K562 (cell line): ENCODE measurements around the gene SLC35B4. TPM values are rescaled to one million over a fixed set of nuclear protein-coding genes. Genes with fewer than 3 reads are reported as not detected.

Experiments
- BRF2 ChIP-seq: IDR thresholded peaks from 3 replicates; pipeline ENCODE4 v1.6.1; 2011; ENCODE audit warnings: borderline replicate concordance, mild to moderate bottlenecking; ENCODE audit not compliant: insufficient read length, insufficient read depth
- CBX5 ChIP-seq: IDR thresholded peaks from 2 replicates; pipeline ENCODE4 v1.6.1; 2014; ENCODE audit warnings: low read depth, borderline replicate concordance
- CHCHD3 ChIP-seq: fragments of 250-450 bp; sonication (Bioruptor Pico); IDR thresholded peaks from 2 replicates; pipeline ENCODE4 v2.1.2; 2022; ENCODE audit warnings: mild to moderate bottlenecking
- HDAC3 ChIP-seq: fragments of 450-650 bp; IDR thresholded peaks from 2 replicates; pipeline ENCODE4 v1.6.1; 2018; ENCODE audit warnings: borderline replicate concordance, mild to moderate bottlenecking, moderate library complexity; ENCODE audit not compliant: partially characterized antibody
- KLF10 ChIP-seq: fragments of 250-450 bp; sonication (Bioruptor Pico); IDR thresholded peaks from 2 replicates; pipeline ENCODE4 v1.6.1; 2021; ENCODE audit warnings: matching md5 sums
- MCM7 ChIP-seq, 2 experiments: fragments of 450-650 bp; IDR thresholded peaks; 2 replicates each; pipeline ENCODE4 v1.6.1; 2016 to 2018
- MEF2A ChIP-seq: IDR thresholded peaks from 2 replicates; pipeline ENCODE4 v1.6.1; 2011; ENCODE audit warnings: low read depth, mild to moderate bottlenecking, low read length, moderate library complexity; ENCODE audit not compliant: control insufficient read depth
- MIER1 ChIP-seq: fragments of 450-650 bp; IDR thresholded peaks from 2 replicates; pipeline ENCODE4 v1.6.1; 2016; ENCODE audit warnings: antibody characterized with exemption, mild to moderate bottlenecking, low read depth
- MTA3 ChIP-seq: fragments of 450-650 bp; formaldehyde crosslinking; IDR thresholded peaks from 2 replicates; pipeline ENCODE4 v1.6.1; 2017; ENCODE audit warnings: mild to moderate bottlenecking, borderline replicate concordance
- MYNN ChIP-seq, 2 experiments: sonication (generic); formaldehyde crosslinking in 1 of 2; IDR thresholded peaks; 2 replicates each; pipeline versions ENCODE4 v1.5.0 to v1.6.1; 2016 to 2020; ENCODE audit warnings: antibody characterized with exemption in 1 of 2, missing genetic modification reagents in 1 of 2
- NFIC ChIP-seq: fragments of 450-650 bp; IDR thresholded peaks from 2 replicates; pipeline ENCODE4 v1.6.1; 2017; ENCODE audit warnings: mild to moderate bottlenecking, inconsistent platforms
- NFIX ChIP-seq: fragments of 250-450 bp; sonication (Bioruptor Pico); IDR thresholded peaks from 2 replicates; pipeline ENCODE4 v1.4.0; 2020; ENCODE audit warnings: low read depth, mild to moderate bottlenecking, moderate library complexity
- POLR2A ChIP-seq: fragments of 450-650 bp; conservative IDR thresholded peaks from 2 replicates; pipeline ENCODE4 v1.6.1; 2016
- POLR2AphosphoS5 ChIP-seq: IDR thresholded peaks from 2 replicates; pipeline ENCODE4 v1.6.1; 2011; ENCODE audit warnings: mild to moderate bottlenecking, low read depth, low read length, moderate library complexity; ENCODE audit not compliant: control insufficient read depth, insufficient read depth
- SMAD3 ChIP-seq: fragments of 450-650 bp; formaldehyde crosslinking; conservative IDR thresholded peaks from 2 replicates; pipeline ENCODE4 v1.4.0; 2020; ENCODE audit warnings: mild to moderate bottlenecking
- SP2 ChIP-seq: IDR thresholded peaks from 2 replicates; pipeline ENCODE4 v1.6.1; 2011; ENCODE audit warnings: mild to moderate bottlenecking, low read depth, low read length, moderate library complexity; ENCODE audit not compliant: poor library complexity, severe bottlenecking; ENCODE audit errors: extremely low read depth
- TCF3 ChIP-seq: sonication (generic); formaldehyde crosslinking; IDR thresholded peaks from 2 replicates; pipeline ENCODE4 v1.4.0; 2020; ENCODE audit warnings: mild to moderate bottlenecking, missing genetic modification reagents
- WHSC1 ChIP-seq: IDR thresholded peaks from one replicate; pipeline ENCODE4 v1.6.1; 2012; ENCODE audit warnings: low read length, control low read depth, inconsistent platforms
- XRCC5 ChIP-seq: fragments of 200-400 bp; formaldehyde crosslinking; IDR thresholded peaks from 2 replicates; pipeline ENCODE4 v1.6.1; 2017; ENCODE audit warnings: low read depth, mild to moderate bottlenecking, low read length
- ZKSCAN8 ChIP-seq: fragments of 200-800 bp; sonication (Bioruptor generic); IDR thresholded peaks from 2 replicates; pipeline ENCODE4 v1.6.1; 2016; ENCODE audit warnings: missing genetic modification characterization, missing compliant biosample characterization
- ZNF134 ChIP-seq: fragments of 250-450 bp; sonication (Bioruptor Pico); conservative IDR thresholded peaks from 2 replicates; pipeline ENCODE4 v1.4.0; 2020
- ZNF239 ChIP-seq: fragments of 250-450 bp; sonication (Bioruptor Pico); IDR thresholded peaks from 2 replicates; pipeline ENCODE4 v1.4.0; 2020; ENCODE audit warnings: mild to moderate bottlenecking
- ZNF395 ChIP-seq: fragments of 200-800 bp; sonication (Bioruptor generic); IDR thresholded peaks from 2 replicates; pipeline ENCODE4 v1.6.1; 2017; ENCODE audit warnings: missing genetic modification characterization, missing compliant biosample characterization
- ZNF41 ChIP-seq: fragments of 250-450 bp; sonication (Bioruptor Pico); conservative IDR thresholded peaks from 2 replicates; pipeline ENCODE4 v1.4.0; 2020; ENCODE audit warnings: mild to moderate bottlenecking
- ZNF696 ChIP-seq: fragments of 250-450 bp; sonication (Bioruptor Pico); conservative IDR thresholded peaks from 2 replicates; pipeline ENCODE4 v1.4.0; 2020; ENCODE audit warnings: mild to moderate bottlenecking, moderate library complexity
- ZNF76 ChIP-seq: fragments of 250-450 bp; sonication (Bioruptor Pico); IDR thresholded peaks from 2 replicates; pipeline ENCODE4 v1.4.0; 2020; ENCODE audit warnings: mild to moderate bottlenecking, moderate library complexity, borderline replicate concordance
- polyA plus RNA-seq, 8 experiments: library from polyadenylated mRNA; depleted of rRNA in 4 of 8; stranded (reverse) in 5 of 8; unstranded in 3 of 8; fragments of >200 nt; fragmentation: Nextera tagmentation in 2 of 8; fragmentation: Illumina TruSeq in 1 of 8; extraction: Ambion mirVana in 2 of 8; extraction: Trizol in 1 of 8; gene quantifications; 2 replicates each; pipeline versions ENCODE4 v1.2.1 to v1.2.3, GENCODE V29; 2011 to 2014; ENCODE audit warnings: inconsistent platforms in 1 of 8, missing spikeins in 1 of 8
- total RNA-seq, 7 experiments: library from RNA; depleted of rRNA in 6 of 7; stranded (reverse); fragments of >200 nt in 6 of 7; fragmentation: Illumina TruSeq in 2 of 7; extraction: Trizol in 2 of 7; gene quantifications; 2 replicates each; pipeline versions ENCODE4 v1.2.1 to v1.2.3, GENCODE V29; 2011 to 2021; ENCODE audit warnings: low replicate concordance in 1 of 7
- TF ChIP-seq, protein P1 (sequence below): fragments of 450-650 bp; IDR thresholded peaks from 2 replicates; pipeline ENCODE4 v1.6.1; 2014; ENCODE audit warnings: low read depth, mild to moderate bottlenecking, moderate library complexity, borderline replicate concordance

Gene SLC35B4
- total and polyA plus RNA-seq, 9 of the 15 experiments (the other 6 are each of a cell fraction or from before 2014, with no cell fraction given), result 6.1 to 34.9 (median 17.6) TPM

- TF ChIP-seq ZNF76 (CRISPR knock-in tag) (no peak), ZNF41 (CRISPR knock-in tag) (0 out of 2 replicates have a peak, but pooled peaks have one; percentile 54), MCM7 (IDR thresholded peaks at IDR 0.05) (no peak), BRF2 (no peak), SMAD3 (CRISPR knock-in tag) (0 out of 2 replicates have a peak, but pooled peaks have one; percentile 25), POLR2A (no peak), ZNF395 (CRISPR knock-in tag) (peak; percentile 88; the same call in 1 of the 2 replicates), MTA3 (no peak), CBX5 (no peak), MIER1 (no peak), SP2 (no peak), KLF10 (no peak), ZNF696 (no peak), TCF3 (CRISPR knock-in tag) (peak; percentile 90), MYNN (IDR thresholded peaks at IDR 0.05) (peak; percentile 82), MYNN (CRISPR knock-in tag; IDR thresholded peaks at IDR 0.05) (no peak), HDAC3 (peak; percentile 57), ZNF134 (CRISPR knock-in tag) (0 out of 2 replicates have a peak, but pooled peaks have one; percentile 13), MEF2A (0 out of 2 replicates have a peak, but pooled peaks have one; percentile 6), NFIX (CRISPR knock-in tag) (no peak), ZKSCAN8 (CRISPR knock-in tag) (peak; percentile 70; the same call in 1 of the 2 replicates), XRCC5 (0 out of 2 replicates have a peak, but pooled peaks have one; percentile 31), ZNF239 (CRISPR knock-in tag) (no peak), CHCHD3 (CRISPR knock-in tag) (no peak), NFIC (peak; percentile 78), POLR2AphosphoS5 (peak; percentile 82), WHSC1 (no peak)
- TF ChIP-seq, protein P1, sequence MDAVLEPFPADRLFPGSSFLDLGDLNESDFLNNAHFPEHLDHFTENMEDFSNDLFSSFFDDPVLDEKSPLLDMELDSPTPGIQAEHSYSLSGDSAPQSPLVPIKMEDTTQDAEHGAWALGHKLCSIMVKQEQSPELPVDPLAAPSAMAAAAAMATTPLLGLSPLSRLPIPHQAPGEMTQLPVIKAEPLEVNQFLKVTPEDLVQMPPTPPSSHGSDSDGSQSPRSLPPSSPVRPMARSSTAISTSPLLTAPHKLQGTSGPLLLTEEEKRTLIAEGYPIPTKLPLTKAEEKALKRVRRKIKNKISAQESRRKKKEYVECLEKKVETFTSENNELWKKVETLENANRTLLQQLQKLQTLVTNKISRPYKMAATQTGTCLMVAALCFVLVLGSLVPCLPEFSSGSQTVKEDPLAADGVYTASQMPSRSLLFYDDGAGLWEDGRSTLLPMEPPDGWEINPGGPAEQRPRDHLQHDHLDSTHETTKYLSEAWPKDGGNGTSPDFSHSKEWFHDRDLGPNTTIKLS, result no peak
Measured at GRCh38 chr7:134359787-134360432, 43.2 kb upstream of the SLC35B4 start (continued).
